Activated CD4-positive, alpha-beta T cell treated with anti-CD3 and anti-CD28 coated beads, Interleukin-2, amount 10 ng/mL, durations not matched to agents 7 days and 5 days (primary cell): ENCODE results near the gene TIMM10B. TPM values are rescaled to one million over a fixed set of nuclear protein-coding genes. Genes with fewer than 3 reads are reported as not detected.

Source experiments
- CTCF ChIA-PET: fragments of 350-600 bp; sonication (Branson Sonifier 250); formaldehyde crosslinking; loops from one replicate; lab custom pipeline; 2021; ENCODE audit warnings: antibody characterized with exemption; lab: Charles Lee
- POLR2A ChIA-PET: fragments of 350-600 bp; sonication (Branson Sonifier 250); formaldehyde crosslinking; loops from one replicate; lab custom pipeline; 2021; ENCODE audit warnings: antibody characterized with exemption; lab: Charles Lee
- DNase-seq: peaks from one replicate; pipeline ENCODE4 v3.0.0-alpha.2; 2020
- H3K27ac Mint-ChIP-seq: one replicate; pipeline ENCODE4 v1.8.0; 2021; ENCODE audit warnings: mild to moderate bottlenecking, moderate library complexity, mixed read lengths
- H3K27me3 Mint-ChIP-seq: one replicate; pipeline ENCODE4 v1.8.0; 2021; ENCODE audit warnings: mixed read lengths
- H3K36me3 Mint-ChIP-seq: one replicate; pipeline ENCODE4 v1.8.0; 2021; ENCODE audit warnings: low read depth, mixed read lengths
- H3K4me1 Mint-ChIP-seq: one replicate; pipeline ENCODE4 v1.8.0; 2021; ENCODE audit warnings: mixed read lengths
- H3K4me3 Mint-ChIP-seq: one replicate; pipeline ENCODE4 v1.8.0; 2021; ENCODE audit warnings: mild to moderate bottlenecking, moderate library complexity, mixed read lengths
- H3K9me3 Mint-ChIP-seq: one replicate; pipeline ENCODE4 v1.8.0; 2021; ENCODE audit warnings: mixed read lengths
- total RNA-seq, 2 experiments: library from RNA; stranded (reverse); gene quantifications; one replicate each; pipeline ENCODE4 v1.2.3, GENCODE V29; 2021

The TIMM10B gene
- total RNA-seq: 10 to 100 TPM; 25.6 to 27.0 TPM

- no peaks in the 10 kb centered on the region for H3K9me3 Mint-ChIP-seq
- ChIA-PET POLR2A (interaction anchor here (0.6 kb wide), 3 partner anchors 15 to 138 kb away, joined by 3 to 4 read pairs (median 3); partner anchors contain the start of gene TPP1), CTCF (interaction anchor here (0.8 to 2.3 kb wide), 9 partner anchors 10 to 113 kb away, joined by 3 to 12 read pairs (median 3); partner anchors contain the start of gene DNHD1)
- peak within 1 kb of the TSS; percentile 82 for H3K4me3 Mint-ChIP-seq
- peak within 1 kb of the TSS; percentile 93 for H3K27ac Mint-ChIP-seq
- no peaks in the 10 kb centered on the region for H3K27me3 Mint-ChIP-seq
- H3K36me3 Mint-ChIP-seq: peaks cover 30% of the 10 kb centered on the region
- peak; percentile 98 for DNase-seq
- peaks cover 37% of the 10 kb centered on the region for H3K4me1 Mint-ChIP-seq
Measured at GRCh38 chr11:6481012-6481923, at the start of gene TIMM10B, which contains the start of gene ARFIP2. Gene TIMM10B, plus strand, starts transcription at chr11:6481501. Its CDS starts 16 bp downstream, at chr11:6481517. Gene ARFIP2, minus strand, starts transcription at chr11:6481331. Its CDS starts 910 bp downstream, at chr11:6480421.

GRCh38 chr11:6431861-6432260 is 49.4 kb upstream of the TIMM10B start:
- Mint-ChIP-seq H3K4me1 (peaks cover 6% of the 10 kb centered on the region), H3K9me3 (no peaks in the 10 kb centered on the region), H3K4me3 (no peak overlapping the region), H3K36me3 (no peaks in the 10 kb centered on the region), H3K27me3 (peaks cover 4% of the 10 kb centered on the region), H3K27ac (no peak overlapping the region)
- POLR2A ChIA-PET: no interaction called here
- CTCF ChIA-PET: interaction anchor here (3.1 kb wide), 1 partner anchor 13 kb away, joined by 16 read pairs; no protein-coding TSS in a partner anchor
- DNase-seq: no peak

- ChIA-PET CTCF (interaction anchor here (5.8 kb wide), 1 partner anchor 55 kb away, joined by 30 read pairs; no protein-coding TSS in a partner anchor), POLR2A (no interaction called here)
- DNase-seq: no peak
- Mint-ChIP-seq H3K9me3 (no peaks in the 10 kb centered on the region), H3K4me1 (peaks cover 6% of the 10 kb centered on the region), H3K36me3 (no peaks in the 10 kb centered on the region), H3K4me3 (no peak overlapping the region), H3K27me3 (peaks cover 1% of the 10 kb centered on the region), H3K27ac (no peak overlapping the region)
Measured at GRCh38 chr11:6433998-6434660, 47.2 kb upstream of the TIMM10B start.

- ChIA-PET POLR2A (no interaction called here), CTCF (interaction anchor here (0.7 to 5.8 kb wide), 10 partner anchors 9 to 230 kb away, joined by 3 to 30 read pairs (median 4); partner anchors contain the start of gene SMPD1)
- DNase-seq: no peak
- Mint-ChIP-seq H3K36me3 (no peaks in the 10 kb centered on the region), H3K9me3 (no peaks in the 10 kb centered on the region), H3K4me3 (no peak overlapping the region), H3K4me1 (peaks cover 6% of the 10 kb centered on the region), H3K27me3 (no peaks in the 10 kb centered on the region), H3K27ac (no peak overlapping the region)
Measured at GRCh38 chr11:6437423-6437822, 43.9 kb upstream of the TIMM10B start.

GRCh38 chr11:6437993-6438392 is 43.3 kb upstream of the TIMM10B start:
- POLR2A ChIA-PET: no interaction called here
- H3K9me3 Mint-ChIP-seq: no peaks in the 10 kb centered on the region
- H3K4me1 Mint-ChIP-seq: peaks cover 6% of the 10 kb centered on the region
- no peaks in the 10 kb centered on the region for H3K36me3 Mint-ChIP-seq
- H3K4me3 Mint-ChIP-seq: no peak overlapping the region
- CTCF ChIA-PET: interaction anchor here (0.7 to 5.8 kb wide), 10 partner anchors 9 to 230 kb away, joined by 3 to 30 read pairs (median 4); partner anchors contain the start of genes ARFIP2, SMPD1 and TIMM10B
- H3K27me3 Mint-ChIP-seq: no peaks in the 10 kb centered on the region
- no peak overlapping the region for H3K27ac Mint-ChIP-seq
- DNase-seq: peak; percentile 29

GRCh38 chr11:6438979-6439571 is 42.2 kb upstream of the TIMM10B start:
- ChIA-PET POLR2A (no interaction called here), CTCF (interaction anchor here (0.5 to 5.8 kb wide), 10 partner anchors 9 to 238 kb away, joined by 3 to 30 read pairs (median 4); partner anchors contain the start of genes ARFIP2, SMPD1 and TIMM10B)
- peak; percentile 31 for DNase-seq
- H3K36me3 Mint-ChIP-seq: no peaks in the 10 kb centered on the region
- no peaks in the 10 kb centered on the region for H3K9me3 Mint-ChIP-seq
- H3K27ac Mint-ChIP-seq: no peak overlapping the region
- no peaks in the 10 kb centered on the region for H3K27me3 Mint-ChIP-seq
- peaks cover 6% of the 10 kb centered on the region for H3K4me1 Mint-ChIP-seq
- H3K4me3 Mint-ChIP-seq: no peak overlapping the region

GRCh38 chr11:6440906-6441358 is 40.4 kb upstream of the TIMM10B start, which contains the start of gene HPX:
Gene HPX, minus strand, starts transcription at chr11:6440987. Its CDS starts 24 bp downstream, at chr11:6440963.
- Mint-ChIP-seq H3K27ac (no peak within 1 kb of the TSS), H3K36me3 (no peaks in the 10 kb centered on the region), H3K4me1 (peaks cover 3% of the 10 kb centered on the region), H3K27me3 (peaks cover 2% of the 10 kb centered on the region), H3K9me3 (no peaks in the 10 kb centered on the region), H3K4me3 (no peak within 1 kb of the TSS)
- POLR2A ChIA-PET: no interaction called here
- CTCF ChIA-PET: interaction anchor here (0.9 to 2.6 kb wide), 6 partner anchors 9 to 78 kb away, joined by 3 to 17 read pairs (median 4); no protein-coding TSS in a partner anchor
- no peak for DNase-seq

- H3K4me3 Mint-ChIP-seq: no peak overlapping the region
- no peaks in the 10 kb centered on the region for H3K9me3 Mint-ChIP-seq
- no peaks in the 10 kb centered on the region for H3K36me3 Mint-ChIP-seq
- no peak for DNase-seq
- POLR2A ChIA-PET: interaction anchor here (1.1 kb wide), 1 partner anchor 63 kb away, joined by 7 read pairs; no protein-coding TSS in a partner anchor
- H3K27ac Mint-ChIP-seq: no peak overlapping the region
- H3K27me3 Mint-ChIP-seq: peaks cover 2% of the 10 kb centered on the region
- CTCF ChIA-PET: interaction anchor here (1.4 to 4.3 kb wide), 5 partner anchors 10 to 65 kb away, joined by 7 to 72 read pairs (median 17); no protein-coding TSS in a partner anchor
- H3K4me1 Mint-ChIP-seq: no peaks in the 10 kb centered on the region
Measured at GRCh38 chr11:6442441-6442840, 38.9 kb upstream of the TIMM10B start.

GRCh38 chr11:6443269-6444003 is 37.9 kb upstream of the TIMM10B start:
- H3K9me3 Mint-ChIP-seq: no peaks in the 10 kb centered on the region
- DNase-seq: peak; percentile 64
- POLR2A ChIA-PET: interaction anchor here (0.6 to 1.8 kb wide), 2 partner anchors 25 to 64 kb away, joined by 3 to 17 read pairs; partner anchors contain the start of gene APBB1
- H3K36me3 Mint-ChIP-seq: no peaks in the 10 kb centered on the region
- no peaks in the 10 kb centered on the region for H3K4me1 Mint-ChIP-seq
- peaks cover 2% of the 10 kb centered on the region for H3K27me3 Mint-ChIP-seq
- no peak overlapping the region for H3K4me3 Mint-ChIP-seq
- CTCF ChIA-PET: interaction anchor here (0.5 to 4.3 kb wide), 30 partner anchors 8 to 192 kb away, joined by 3 to 72 read pairs (median 5); partner anchors contain the start of gene SMPD1
- H3K27ac Mint-ChIP-seq: no peak overlapping the region

GRCh38 chr11:6448574-6448973 is 32.7 kb upstream of the TIMM10B start:
- CTCF ChIA-PET: interaction anchor here (0.6 to 3.1 kb wide), 2 partner anchors 11 to 69 kb away, joined by 3 to 13 read pairs; no protein-coding TSS in a partner anchor
- H3K36me3 Mint-ChIP-seq: no peaks in the 10 kb centered on the region
- no peaks in the 10 kb centered on the region for H3K9me3 Mint-ChIP-seq
- no peak overlapping the region for H3K27ac Mint-ChIP-seq
- DNase-seq: no peak
- H3K4me1 Mint-ChIP-seq: no peaks in the 10 kb centered on the region
- H3K4me3 Mint-ChIP-seq: no peak overlapping the region
- POLR2A ChIA-PET: no interaction called here
- peaks cover 2% of the 10 kb centered on the region for H3K27me3 Mint-ChIP-seq

GRCh38 chr11:6452219-6452618 is 29.1 kb upstream of the TIMM10B start:
- Mint-ChIP-seq H3K27me3 (no peaks in the 10 kb centered on the region), H3K9me3 (no peaks in the 10 kb centered on the region), H3K36me3 (no peaks in the 10 kb centered on the region), H3K4me1 (no peaks in the 10 kb centered on the region), H3K4me3 (no peak overlapping the region), H3K27ac (no peak overlapping the region)
- no peak for DNase-seq
- ChIA-PET POLR2A (no interaction called here), CTCF (interaction anchor here (1.2 to 5.4 kb wide), 3 partner anchors 9 to 73 kb away, joined by 4 to 35 read pairs (median 5); no protein-coding TSS in a partner anchor)
